Loucy (cell line): ENCODE data around the gene SCARF1.

Source experiments
- CTCF ChIP-seq: fragments of 200-600 bp; sonication (generic); conservative IDR thresholded peaks from 2 replicates; pipeline ENCODE4 v1.5.1; 2014; ENCODE audit warnings: mild to moderate bottlenecking, antibody characterized with exemption, low read length
- EZH2phosphoT487 ChIP-seq: fragments of 200-600 bp; IDR thresholded peaks from 2 replicates; pipeline ENCODE4 v1.6.1; 2018; ENCODE audit warnings: antibody characterized with exemption, mild to moderate bottlenecking, moderate library complexity, borderline replicate concordance

- TF ChIP-seq CTCF, result no peak
- no peak for TF ChIP-seq EZH2phosphoT487
These were observed 8.7 kb downstream of the SCARF1 start for GRCh38 chr17:1636732-1637285.
